GM18507 (cell line): ENCODE measurements around the gene NUDT8.
"Not testable (repeated sequence)": the region's sequence is repeated elsewhere in the genome, so short reads cannot be mapped to it uniquely, and the experiment has no call there.

ENCODE experiments used
- DNase-seq: peaks from one replicate; pipeline ENCODE4 v3.0.0; 2011; ENCODE audit warnings: low read depth; ENCODE audit not compliant: insufficient read length; ENCODE audit errors: extremely low spot score
- FAIRE-seq: peaks from 2 replicates; lab custom pipeline; 2011; peaks lifted over from hg19 to GRCh38; lab: Jason Lieb, UNC

Gene NUDT8

DNA sequence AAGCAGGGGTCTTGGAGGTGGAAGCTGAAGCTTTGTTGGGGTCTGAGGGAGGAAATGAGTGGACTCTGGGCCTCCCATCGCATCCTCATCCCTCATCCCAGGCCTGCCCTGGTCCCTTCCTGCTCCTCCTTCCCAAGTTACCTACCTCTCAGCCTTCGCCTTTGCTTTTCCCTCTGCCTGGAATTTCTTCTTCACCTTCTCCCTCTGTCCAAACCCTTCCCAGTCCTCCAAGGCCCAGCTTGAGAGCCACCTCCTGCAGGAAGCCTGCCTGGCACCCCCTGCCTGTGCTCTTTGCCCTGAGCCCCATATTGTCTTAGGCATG is 2.1 kb upstream of the NUDT8 start:
- no peak for DNase-seq
- no peak for FAIRE-seq

DNA sequence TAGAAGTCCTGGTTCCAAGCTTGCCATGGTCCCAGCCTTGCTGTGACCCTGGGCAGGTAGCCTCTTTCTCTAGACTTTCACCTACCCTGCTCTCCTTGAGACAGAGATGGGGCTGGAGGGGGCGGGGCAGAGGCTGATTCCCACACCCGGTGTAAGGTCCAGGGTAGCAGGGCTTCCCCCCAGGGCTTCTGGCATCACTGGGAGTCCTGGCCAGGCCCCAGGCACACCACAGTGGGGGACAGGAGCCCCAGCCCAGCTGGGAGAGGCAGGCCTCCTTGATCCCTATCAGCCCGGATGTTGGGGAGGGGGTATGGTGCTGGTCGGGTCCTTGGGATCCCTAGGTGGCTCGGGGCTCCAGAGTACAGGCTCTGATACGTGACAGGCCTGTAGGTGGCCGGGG is 1.7 kb upstream of the NUDT8 start:
- no peak for FAIRE-seq

DNA sequence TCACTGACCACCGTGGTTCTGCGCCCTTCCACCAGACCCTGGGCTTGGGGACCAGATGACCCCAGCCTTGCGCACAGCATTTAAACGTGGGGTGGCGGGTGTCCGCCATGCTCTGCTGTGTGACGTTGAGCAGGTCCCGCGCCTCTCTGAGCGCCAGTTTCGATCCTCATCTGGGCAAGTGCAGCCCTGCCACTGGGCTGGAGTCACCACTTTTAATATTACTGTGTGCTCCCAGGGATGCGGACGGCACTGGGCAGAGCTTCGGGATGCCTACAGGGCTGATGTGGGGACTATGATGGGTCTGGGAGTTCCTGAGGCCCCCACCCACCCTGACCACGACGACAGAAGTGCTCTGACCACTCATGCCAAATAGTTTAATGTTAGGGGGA is 1.2 kb upstream of the NUDT8 start:
- no peak for DNase-seq
- no peak for FAIRE-seq

More for the DNA sequence above, 1.7 kb upstream of the NUDT8 start:
- no peak for DNase-seq

DNA sequence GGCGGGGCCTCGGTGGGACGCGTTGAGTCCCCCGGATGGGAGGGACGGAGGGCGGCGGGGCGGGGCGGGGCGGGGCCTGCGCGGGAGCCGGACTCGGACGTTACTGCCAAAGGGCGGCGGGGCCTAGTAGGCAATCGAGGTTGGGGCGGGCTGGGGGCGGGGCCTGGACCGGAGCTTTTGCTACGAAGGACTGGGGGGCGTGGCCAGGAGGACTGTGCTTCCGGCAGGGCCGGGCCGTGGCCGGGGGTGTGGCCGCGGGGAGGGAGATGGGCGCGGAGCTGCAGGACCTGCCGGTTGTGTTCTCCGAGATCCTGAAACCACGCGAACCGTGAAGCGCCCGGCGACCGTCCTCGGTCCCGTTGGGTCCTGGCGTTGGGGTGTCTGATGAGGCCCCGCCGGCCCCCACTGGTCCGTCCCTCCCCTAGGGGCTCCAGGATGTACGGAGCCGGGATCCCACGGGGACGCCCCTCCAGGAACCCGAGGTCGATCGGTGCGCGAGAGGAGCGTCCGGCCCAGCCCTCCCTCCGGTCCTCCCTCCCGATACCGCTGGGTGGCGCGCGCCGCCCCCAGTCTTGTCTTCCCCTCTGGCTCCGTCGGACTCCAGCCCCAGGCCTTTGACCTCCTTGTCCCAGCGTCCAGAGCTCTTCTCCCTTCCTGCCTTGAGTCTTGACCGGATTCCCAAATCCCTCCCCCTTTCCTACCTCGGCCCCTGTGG is 648 bp upstream of the NUDT8 start:
- FAIRE-seq: peak; percentile 94
- DNase-seq: peak; percentile 95

DNA sequence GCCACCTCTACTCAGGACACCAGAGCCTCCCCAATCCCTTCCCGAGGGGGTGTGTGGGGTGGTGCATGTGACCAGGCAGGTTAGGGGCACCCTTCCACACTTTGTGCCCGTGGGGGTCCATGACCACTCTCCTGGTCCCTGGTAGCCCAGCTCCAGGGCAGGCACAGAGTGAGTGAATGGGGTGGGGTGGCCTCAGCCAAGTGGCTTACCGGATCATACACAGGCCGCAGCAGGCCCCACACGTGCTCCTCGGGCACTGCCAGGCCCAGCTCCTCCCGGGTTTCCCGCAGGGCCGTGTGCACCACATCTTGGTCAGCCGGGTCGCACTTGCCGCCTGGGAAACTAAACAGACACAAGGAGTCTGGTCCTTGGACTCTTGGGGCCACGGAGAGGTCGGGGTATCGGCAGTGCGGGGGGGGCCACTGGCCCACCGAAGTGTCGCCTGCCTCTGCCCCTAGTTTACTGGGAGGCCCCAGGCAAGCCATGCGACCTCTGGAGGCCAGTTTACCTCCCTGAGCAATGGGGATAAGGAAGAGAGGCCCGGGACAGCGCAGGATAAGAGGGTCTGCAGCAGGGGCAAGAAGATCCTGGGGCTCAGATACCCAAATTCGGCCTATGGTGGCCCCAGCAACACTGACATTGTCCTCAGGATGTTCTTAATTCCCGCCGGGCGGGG is 889 bp downstream of the NUDT8 start:
- DNase-seq: no peak
- no peak for FAIRE-seq

DNA sequence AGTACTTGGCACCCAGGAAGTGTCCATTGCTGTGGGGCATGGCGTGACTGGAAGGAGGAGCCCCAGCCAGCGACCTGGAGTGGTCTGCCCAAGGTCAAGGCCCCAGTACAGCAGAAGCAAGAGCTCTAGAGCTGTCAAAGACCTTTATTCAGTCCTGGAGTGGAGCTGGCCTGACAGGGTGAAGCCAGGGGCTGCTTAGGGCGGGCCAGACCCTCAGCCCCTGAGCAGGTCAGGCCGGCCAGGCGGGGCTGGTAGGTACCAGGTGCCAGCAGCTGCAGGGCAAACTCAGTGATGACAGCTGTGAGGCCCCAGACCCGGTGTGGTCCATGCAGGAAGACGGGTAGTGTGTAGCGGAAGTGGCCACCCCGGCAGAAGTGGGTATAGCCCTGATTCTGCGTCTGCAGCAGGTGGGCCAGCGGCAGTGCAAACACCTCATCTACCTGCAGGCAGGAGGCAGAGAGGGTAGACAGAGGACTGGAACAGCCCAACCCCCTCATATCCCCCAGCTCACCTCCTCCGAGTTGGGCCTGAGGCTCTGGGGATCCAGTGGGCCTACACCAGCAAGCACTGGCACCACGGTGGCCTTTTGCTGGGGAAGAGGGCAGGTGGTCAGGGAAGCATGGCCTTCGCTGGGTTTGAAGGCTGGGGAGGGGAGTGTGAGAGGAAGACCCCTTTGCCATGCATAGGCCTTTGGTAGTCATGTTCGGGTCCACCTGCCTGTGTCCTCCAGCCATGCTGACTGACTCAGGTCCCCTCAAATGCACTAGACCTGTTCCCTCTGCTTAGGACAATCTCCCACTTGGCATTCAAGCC is 1.7 kb downstream of the NUDT8 start:
- DNase-seq (no peak), FAIRE-seq (no peak)

DNA sequence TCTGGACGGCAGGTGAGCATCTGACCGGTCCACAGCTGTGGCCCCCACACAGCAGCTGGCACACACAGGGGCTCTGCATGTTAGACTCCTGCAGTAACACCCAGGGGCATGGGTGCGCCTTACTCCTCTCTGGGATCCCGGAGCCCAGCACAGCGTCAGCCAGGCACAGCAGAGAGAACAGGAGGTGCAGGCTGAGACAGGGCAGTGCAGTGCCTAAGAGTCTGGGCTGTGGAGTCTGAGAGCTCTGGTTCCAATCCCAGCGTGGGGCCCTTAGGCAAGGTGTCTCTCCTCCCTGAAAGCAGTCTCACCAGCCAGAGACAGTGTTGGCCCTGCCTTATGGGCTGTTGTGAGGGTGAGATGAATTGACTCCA is 2.3 kb downstream of the NUDT8 start:
- DNase-seq (no peak), FAIRE-seq (no peak)

DNA sequence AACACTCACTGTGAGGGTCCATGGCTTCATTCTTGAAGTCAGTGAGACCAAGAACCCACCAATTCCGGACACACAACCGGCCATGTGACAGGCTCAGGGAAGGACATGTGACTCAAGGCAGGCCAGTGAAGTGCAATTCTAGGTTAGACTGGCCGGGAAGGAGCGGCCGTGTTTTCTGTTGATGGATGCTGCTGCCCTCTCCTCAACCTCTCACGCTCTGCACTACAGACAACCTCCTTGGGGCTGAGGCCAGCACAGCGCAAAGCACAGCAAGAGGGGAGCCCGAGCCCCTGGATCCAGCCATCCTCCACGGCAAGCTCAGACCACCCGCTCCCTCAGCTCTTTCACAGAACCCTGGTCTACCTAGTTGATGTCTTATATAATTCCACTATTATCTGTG is 2.8 kb downstream of the NUDT8 start:
- FAIRE-seq (no peak), DNase-seq (no peak)

DNA sequence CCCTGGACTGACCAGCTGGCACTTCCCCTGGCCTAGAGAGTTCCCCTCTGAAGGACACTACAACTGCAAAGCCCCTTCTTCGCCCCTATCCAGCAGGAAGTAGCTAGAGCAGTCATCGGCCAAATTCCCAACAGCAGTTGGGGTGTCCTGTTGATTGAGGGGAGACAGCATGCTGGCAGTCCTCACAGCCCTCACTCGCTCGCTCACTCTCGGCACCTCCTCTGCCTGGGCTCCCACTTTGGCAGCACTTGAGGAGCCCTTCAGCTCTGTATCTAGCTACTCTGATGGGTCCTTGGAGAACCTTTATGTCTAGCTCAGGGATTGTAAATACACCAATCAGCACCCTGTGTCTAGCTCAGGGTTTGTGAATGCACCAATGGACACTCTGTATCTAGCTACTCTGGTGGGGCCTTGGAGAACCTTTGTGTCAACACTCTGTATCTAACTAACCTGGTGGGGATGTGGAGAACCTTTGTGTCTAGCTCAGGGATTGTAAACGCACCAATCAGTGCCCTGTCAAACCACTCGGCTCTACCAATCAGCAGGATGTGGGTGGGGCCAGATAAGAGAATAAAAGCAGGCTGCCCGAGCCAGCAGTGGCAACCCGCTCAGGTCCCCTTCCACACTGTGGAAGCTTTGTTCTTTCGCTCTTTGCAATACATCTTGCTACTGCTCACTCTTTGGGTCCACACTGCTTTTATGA is 3.5 kb downstream of the NUDT8 start:
- FAIRE-seq, DNase-seq: not testable (repeated sequence)

DNA sequence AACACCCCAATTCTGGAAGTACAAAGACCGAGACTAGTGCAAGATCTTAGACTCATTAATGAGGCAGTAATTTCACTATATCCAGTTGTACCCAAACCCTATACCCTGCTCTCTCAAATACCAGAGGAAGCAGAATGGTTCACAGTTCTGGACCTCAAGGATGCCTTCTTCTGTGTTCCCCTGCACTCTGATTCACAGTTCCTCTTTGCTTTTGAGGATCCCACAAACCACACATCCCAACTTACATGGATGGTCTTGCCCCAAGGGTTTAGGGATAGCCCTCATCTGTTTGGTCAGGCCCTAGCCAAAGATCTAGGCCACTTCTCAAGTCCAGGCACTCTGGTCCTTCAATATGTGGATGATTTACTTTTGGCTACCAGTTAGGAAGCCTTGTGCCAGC is 5.9 kb downstream of the NUDT8 start:
- FAIRE-seq, DNase-seq: not testable (repeated sequence)

DNA sequence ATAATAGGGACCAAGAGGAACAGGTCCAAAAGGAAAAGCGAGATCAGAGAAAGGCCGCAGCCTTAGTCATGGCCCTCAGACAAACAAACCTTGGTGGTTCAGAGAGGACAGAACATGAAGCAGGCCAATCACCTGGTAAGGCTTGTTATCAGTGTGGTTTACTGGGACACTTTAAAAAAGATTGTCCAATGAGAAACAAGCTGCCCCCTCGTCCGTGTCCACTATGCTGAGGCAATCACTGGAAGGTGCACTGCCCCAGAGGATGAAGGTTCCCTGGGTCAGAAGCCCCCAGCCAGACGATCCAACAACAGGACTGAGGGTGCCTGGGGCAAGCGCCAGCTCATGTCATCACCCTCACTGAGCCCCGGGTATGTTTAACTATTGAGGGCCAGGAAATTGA is 6.8 kb downstream of the NUDT8 start:
- DNase-seq, FAIRE-seq: not testable (repeated sequence)

DNA sequence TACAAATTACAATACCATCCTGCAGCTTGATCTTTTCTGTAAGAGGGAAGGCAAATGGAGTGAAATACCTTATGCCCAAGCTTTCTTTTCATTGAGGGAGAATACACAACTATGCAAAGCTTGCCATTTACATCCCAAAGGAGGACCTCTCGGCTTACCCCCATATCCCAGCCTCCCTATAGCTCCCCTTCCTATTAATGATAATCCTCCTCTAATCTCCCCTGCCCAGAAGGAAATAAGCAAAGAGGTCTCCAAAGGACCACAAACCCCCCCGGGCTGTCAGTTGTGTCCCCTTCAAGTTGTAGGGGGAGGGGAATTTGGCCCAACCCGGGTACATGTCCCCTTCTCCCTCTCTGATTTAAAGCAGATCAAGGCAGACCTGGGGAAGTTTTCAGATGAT is 7.8 kb downstream of the NUDT8 start:
- FAIRE-seq, DNase-seq: not testable (repeated sequence)

DNA sequence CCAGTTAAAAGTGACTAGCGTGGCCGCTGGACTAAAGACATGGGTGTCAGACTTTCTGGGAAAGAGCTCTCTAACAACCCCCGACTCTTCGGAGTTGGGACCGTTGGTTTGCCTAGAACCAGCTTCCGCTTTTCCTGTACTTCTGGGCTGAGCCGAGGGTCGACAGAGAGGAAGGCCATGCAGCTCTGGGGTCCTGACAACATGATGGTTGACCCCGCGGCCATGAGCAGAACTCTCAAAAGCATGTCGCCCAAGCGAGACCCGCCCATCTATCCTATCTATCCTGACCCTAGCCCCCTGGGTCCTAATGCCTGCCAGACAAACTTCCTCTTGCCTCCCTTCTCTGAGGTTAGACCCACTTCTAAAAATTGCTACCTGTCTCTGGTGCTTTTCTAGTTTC is 9.1 kb downstream of the NUDT8 start:
- FAIRE-seq: not testable (repeated sequence)

DNA sequence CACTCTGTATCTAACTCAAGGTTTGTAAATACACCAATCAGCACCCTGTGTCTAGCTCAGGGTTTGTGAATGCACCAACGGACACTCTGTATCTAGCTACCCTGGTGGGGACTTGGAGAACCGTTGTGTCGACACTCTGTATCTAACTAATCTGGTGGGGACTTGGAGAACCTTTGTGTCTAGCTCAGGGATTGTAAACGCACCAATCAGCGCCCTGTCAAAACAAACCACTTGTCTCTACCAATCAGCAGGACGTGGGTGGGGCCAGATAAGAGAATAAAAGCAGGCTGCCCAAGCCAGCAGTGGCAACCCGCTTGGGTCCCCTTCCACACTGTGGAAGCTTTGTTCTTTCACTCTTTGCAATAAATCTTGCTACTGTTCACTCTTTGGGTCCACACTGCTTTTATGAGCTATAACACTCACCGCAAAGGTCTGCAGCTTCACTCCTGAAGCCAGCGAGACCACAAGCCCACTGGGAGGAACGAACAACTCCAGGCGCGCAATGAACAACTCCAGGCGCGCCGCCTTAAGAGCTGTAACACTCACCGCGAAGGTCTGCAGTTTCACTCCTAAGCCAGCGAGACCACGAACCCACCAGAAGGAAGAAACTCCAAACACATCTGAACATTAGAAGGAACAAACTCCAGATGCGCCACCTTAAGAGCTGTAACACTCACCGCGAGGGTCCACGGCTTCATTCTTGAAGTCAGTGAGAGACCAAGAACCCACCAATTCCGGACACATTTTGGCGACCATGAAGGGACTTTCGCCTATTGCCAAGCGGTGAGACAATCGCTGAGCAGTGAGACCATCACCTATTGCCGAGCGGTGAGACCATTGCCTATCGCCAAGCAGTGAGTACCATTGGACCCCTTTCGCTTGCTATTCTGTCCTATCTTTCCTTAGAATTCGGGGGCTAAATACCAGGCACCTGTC is 9.8 kb downstream of the NUDT8 start:
- DNase-seq, FAIRE-seq: not testable (repeated sequence)

More for the DNA sequence above, 9.1 kb downstream of the NUDT8 start:
- DNase-seq: not testable (repeated sequence)

DNA sequence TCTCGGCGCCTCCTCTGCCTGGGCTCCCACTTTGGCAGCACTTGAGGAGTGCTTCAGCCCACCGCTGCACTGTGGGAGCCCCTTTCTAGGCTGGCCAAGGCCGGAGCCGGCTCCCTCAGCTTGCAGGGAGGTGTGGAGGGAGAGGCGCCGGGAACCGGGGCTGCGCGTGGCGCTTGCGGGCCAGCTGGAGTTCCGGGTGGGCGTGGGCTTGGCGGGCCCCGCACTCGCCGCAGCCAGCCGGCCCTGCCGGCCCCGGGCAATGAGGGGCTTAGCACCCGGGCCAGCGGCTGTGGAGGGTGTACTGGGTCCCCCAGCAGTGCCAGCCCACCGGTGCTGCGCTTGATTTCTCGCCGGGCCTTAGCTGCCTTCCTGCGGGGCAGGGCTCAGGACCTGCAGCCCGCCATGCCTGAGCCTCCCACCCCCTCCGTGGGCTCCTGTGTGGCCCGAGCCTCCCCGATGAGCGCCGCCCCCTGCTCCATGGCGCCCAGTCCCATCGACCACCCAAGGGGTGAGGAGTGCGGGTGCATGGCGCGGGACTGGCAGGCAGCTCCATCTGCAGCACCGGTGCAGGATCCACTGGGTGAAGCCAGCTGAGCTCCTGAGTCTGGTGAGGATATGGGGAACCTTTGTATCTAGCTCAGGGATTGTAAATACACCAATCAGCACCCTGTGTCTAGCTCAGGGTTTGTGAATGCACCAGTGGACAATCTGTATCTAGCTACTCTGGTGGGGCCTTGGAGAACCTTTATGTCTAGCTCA is 10.7 kb downstream of the NUDT8 start:
- not testable (repeated sequence) for DNase-seq, FAIRE-seq

DNA sequence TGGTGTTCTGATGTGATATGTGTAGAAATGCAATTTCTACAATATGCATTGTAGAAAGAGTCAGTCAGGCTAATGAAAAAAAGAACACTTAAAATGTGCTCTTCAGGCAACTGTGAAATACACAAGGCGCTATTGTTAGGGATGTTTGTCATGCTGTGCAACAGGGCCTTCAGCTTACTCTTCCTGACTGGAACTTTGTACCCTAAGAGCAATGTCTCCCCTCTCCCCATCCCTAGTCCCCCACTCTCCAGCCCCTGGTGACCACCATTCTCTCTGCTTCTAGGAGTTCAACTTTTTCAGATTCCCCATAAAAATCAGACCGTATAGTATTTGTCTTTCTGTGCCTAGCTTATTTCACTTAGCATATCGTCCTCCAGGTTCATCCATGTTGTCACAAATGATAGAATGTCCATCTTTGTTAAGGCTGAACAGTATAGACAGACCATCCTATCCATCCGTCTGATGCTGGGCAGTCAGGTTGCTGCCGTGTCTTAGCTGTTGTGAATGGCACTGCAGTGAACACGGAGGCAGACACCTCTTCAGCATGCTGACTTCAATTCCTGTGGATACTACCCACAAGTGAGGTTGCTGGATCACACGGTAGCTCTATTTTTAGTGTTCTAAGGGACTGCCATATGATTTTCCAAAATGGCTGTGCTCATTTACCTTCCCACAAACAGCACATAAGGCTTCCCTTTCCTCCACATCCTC is 12.3 kb downstream of the NUDT8 start:
- DNase-seq: no peak
- no peak for FAIRE-seq

DNA sequence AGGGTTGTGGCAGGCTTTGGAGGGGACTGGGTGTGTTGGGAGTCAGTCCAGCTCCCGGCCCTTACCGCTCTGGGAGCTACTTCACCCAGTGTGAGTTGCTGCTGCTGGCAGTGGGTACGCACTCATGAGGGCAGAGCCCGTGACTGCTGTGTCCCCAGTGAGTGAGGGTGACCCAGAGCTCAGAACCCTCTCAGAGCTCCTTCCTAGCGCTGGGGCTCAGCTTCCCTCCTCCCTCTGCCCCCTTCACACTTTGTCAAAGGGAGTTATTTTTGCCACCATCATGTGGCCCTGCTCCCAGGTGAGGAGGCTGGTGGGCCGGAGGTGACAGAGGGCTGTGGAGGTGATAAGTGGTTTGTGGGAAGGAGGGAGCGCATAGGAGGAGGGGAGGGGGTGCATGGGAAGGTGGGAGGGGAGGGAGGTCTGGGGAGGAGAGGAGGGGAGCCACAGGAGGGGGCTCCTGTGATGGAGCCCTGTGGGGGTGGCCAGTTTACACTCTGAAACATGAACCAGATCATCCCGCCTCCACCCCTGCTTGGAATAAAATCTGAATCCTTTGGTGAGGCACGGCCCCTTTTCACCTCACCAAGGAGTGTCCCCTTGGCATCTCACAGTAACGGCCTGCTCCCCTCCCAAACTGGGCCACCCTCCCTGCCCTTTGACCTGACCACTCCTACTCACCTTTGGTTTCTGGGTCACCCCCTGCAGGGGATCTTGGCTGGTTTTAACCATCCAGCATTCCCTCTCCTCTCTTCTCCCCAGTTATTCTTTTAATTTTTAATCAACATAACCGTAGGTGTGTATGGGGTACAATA is 13.1 kb downstream of the NUDT8 start:
- no peak for DNase-seq
- FAIRE-seq: no peak
